Measurements from ENCODE around the gene LSM7.

GRCh38 chr19:2308114-2308556, 20.3 kb downstream of the LSM7 start, which contains the start of gene LINGO3:
- TF ChIP-seq CTCF (IDR thresholded peaks at IDR 0.05) = no peak
- TF ChIP-seq EZH2phosphoT487 (IDR thresholded peaks at IDR 0.05) = no peak
- TF ChIP-seq EZH2 (IDR thresholded peaks at IDR 0.05) = no peak
